ENCODE measurements around the gene HBS1L.

HBS1L gene

DNA sequence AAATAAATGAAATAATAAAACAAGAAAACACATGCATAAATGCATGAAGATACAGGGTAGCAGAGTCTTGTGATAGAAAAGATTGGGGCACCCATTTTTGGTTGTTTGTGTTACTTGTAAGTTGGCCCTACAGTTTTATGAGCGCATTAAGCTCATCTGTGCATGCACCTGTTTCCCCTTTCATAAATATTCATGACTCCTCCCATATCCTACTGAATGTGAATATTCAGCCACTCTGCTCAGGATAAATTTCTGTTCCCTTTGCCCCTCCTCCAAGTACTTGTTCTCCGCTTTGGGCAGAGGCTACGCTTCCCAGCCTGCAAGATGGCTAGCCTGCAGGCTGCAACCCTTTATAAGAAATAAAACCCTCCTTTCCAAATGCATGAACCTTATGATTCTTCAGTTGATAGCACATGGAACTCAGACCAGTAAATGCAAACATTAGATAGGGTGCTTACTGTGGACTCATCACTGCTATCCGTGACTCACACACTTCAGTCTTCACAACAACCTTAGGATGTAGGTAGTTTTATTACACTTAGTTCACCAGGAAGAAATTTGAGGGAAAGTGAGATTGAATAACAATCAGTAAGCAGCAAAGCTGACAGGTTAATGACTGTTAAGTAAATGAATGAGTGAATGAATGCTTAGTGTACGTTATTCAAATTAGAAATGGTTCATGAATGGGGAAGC is 119.7 kb downstream of the HBS1L start:
- TF ChIP-seq, protein P1, sequence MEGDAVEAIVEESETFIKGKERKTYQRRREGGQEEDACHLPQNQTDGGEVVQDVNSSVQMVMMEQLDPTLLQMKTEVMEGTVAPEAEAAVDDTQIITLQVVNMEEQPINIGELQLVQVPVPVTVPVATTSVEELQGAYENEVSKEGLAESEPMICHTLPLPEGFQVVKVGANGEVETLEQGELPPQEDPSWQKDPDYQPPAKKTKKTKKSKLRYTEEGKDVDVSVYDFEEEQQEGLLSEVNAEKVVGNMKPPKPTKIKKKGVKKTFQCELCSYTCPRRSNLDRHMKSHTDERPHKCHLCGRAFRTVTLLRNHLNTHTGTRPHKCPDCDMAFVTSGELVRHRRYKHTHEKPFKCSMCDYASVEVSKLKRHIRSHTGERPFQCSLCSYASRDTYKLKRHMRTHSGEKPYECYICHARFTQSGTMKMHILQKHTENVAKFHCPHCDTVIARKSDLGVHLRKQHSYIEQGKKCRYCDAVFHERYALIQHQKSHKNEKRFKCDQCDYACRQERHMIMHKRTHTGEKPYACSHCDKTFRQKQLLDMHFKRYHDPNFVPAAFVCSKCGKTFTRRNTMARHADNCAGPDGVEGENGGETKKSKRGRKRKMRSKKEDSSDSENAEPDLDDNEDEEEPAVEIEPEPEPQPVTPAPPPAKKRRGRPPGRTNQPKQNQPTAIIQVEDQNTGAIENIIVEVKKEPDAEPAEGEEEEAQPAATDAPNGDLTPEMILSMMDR (IDR thresholded peaks at IDR 0.05; ENCODE audit: control insufficient read depth, extremely low read depth, insufficient read depth), result no peak
- no peak for DNase-seq (ENCODE audit: low read depth)
- no peak overlapping the region for H3K4me3 ChIP-seq (ENCODE audit: low read depth, low read length)

DNA sequence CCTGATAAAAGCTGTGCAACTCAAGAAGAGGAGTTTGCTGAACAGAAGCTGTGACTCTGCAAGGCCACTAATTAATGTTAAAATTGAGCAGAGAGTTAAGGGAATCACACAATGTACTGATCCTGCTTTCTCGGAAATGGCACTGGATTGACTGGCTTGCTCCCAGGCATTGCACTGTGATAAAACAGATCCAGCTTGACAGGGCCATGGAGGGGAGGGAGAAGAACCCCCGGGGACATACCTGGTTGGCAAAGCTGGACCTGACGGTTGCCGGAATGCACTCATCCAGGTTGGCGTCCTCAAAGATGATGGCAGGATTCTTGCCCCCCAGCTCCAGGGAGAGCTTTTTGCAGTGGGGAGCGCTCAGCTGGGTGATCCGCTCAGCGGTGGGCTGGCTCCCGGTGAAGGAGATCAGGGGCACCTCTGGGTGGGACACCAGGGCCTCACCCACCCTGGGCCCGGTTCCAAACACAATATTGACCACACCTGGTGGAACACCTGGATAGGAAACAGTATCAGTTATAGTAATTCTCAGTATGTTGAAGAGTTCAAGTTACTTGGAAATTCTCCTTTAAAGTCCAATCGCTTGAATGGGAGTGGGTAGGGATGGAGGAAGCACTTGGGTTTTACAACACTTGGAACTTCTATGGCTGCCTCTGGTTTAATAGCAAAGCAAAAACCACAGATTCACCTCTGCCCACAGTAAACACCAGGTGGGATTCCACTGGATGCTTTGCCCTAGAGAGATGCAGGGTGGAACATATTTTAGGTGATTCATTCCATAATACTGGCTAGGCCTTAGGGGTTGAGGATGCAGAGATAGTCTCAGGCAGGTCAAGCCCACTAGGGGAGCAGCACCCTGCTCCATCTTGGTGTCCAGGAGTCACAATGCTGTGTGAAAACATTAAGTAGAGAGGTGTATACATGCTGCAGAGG is 121.8 kb downstream of the HBS1L start:
- DNase-seq (ENCODE audit: low read depth), result no peak
- H3K4me3 ChIP-seq (ENCODE audit: low read depth, low read length), result no peak overlapping the region
- TF ChIP-seq, protein P1 (IDR thresholded peaks at IDR 0.05; ENCODE audit: control insufficient read depth, extremely low read depth, insufficient read depth), result no peak

GRCh38 chr6:134932098-134932497 is 122.5 kb downstream of the HBS1L start:
- TF ChIP-seq, protein P1 (IDR thresholded peaks at IDR 0.05; ENCODE audit: control insufficient read depth, extremely low read depth, insufficient read depth), result no peak
- DNase-seq (ENCODE audit: low read depth), result no peak
- H3K4me3 ChIP-seq (ENCODE audit: low read depth, low read length), result no peak overlapping the region

DNA sequence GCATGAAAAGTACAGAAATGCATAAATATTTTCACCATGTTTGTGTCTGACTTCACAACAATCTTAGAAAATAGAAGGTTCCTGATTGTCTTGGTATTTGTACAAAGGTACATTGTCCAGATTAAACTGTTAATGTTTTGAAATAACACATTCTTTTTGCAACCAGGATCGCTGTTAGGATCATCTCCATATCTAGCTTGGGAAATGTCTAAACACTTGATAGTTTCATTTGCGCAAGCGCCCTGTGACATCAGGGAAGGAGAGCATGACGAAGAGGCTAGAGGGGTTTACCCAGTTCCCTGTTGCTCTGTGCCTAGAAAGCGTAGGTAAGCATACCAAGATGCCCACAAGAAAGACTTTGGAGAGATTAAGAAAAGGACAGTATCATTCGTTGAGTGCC is 124.2 kb downstream of the HBS1L start:
- TF ChIP-seq, protein P1 (IDR thresholded peaks at IDR 0.05; ENCODE audit: control insufficient read depth, extremely low read depth, insufficient read depth), result no peak
- DNase-seq (ENCODE audit: low read depth), result no peak
- no peak overlapping the region for H3K4me3 ChIP-seq (ENCODE audit: low read depth, low read length)

- DNase-seq (ENCODE audit: low read depth), result no peak
- TF ChIP-seq, protein P1 (IDR thresholded peaks at IDR 0.05; ENCODE audit: control insufficient read depth, extremely low read depth, insufficient read depth), result no peak
Observed at GRCh38 chr6:134928151-134928900, 126.3 kb downstream of the HBS1L start.

GRCh38 chr6:134925800-134926199 is 128.8 kb downstream of the HBS1L start:
- TF ChIP-seq, protein P1 (IDR thresholded peaks at IDR 0.05; ENCODE audit: control insufficient read depth, extremely low read depth, insufficient read depth), result no peak
- H3K4me3 ChIP-seq (ENCODE audit: low read depth, low read length), result no peak overlapping the region
- no peak for DNase-seq (ENCODE audit: low read depth)

More at GRCh38 chr6:134928151-134928900, 126.3 kb downstream of the HBS1L start:
- no peak overlapping the region for H3K4me3 ChIP-seq (ENCODE audit: low read depth, low read length)

Data from LNCaP clone FGC (cell line).